Measurements from ENCODE around the gene UQCRC2.
"Not testable (repeated sequence)": the region's sequence is repeated elsewhere in the genome, so short reads cannot be mapped to it uniquely, and the experiment has no call there.

UQCRC2 gene

DNA sequence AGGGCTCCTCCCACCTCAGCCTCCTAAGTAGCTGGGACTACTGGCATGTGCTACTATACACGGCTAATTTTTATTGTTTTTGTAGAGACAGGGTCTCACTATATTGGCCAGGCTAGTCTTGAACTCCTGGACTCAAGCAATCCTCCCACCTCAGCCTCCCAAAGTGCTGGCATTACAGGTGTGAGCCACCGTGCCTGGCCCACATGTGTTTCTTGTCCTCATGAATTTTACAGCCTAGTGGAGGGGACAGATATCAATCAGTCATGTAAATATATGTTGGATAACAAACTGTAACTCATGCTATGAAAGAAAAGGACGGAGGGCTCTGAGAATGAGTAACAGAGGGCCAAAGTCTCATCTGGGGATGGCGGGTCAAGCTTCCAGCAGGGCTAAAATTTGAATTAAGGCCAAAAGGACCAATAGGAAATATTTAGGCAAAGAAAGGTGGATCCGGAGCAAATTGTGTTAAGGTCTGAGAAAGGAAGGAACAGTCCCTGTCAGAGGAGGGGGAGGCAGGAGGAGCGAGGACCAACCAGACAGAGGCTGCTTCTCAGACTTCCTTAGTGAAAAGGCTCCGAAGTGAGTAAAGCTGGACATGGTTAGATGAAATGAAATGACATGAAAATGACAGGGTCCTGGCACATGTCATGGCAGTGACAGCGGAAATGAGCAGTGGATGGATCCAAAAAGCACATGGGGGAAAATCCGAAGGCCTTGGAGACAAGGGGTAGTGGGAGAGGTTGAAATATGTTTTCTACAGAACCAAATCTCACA, 43.9 kb downstream of the UQCRC2 start:
- H3K27ac Mint-ChIP-seq = no peak overlapping the region
- no peaks in the 10 kb centered on the region for H3K9me3 Mint-ChIP-seq
- H3K36me3 Mint-ChIP-seq (ENCODE audit: low read depth) = no peaks in the 10 kb centered on the region
- no peaks in the 10 kb centered on the region for H3K27me3 Mint-ChIP-seq (ENCODE audit: low read depth)
- H3K4me3 Mint-ChIP-seq = no peak overlapping the region
- TF ChIP-seq, protein P1, sequence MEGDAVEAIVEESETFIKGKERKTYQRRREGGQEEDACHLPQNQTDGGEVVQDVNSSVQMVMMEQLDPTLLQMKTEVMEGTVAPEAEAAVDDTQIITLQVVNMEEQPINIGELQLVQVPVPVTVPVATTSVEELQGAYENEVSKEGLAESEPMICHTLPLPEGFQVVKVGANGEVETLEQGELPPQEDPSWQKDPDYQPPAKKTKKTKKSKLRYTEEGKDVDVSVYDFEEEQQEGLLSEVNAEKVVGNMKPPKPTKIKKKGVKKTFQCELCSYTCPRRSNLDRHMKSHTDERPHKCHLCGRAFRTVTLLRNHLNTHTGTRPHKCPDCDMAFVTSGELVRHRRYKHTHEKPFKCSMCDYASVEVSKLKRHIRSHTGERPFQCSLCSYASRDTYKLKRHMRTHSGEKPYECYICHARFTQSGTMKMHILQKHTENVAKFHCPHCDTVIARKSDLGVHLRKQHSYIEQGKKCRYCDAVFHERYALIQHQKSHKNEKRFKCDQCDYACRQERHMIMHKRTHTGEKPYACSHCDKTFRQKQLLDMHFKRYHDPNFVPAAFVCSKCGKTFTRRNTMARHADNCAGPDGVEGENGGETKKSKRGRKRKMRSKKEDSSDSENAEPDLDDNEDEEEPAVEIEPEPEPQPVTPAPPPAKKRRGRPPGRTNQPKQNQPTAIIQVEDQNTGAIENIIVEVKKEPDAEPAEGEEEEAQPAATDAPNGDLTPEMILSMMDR (IDR thresholded peaks at IDR 0.05; ENCODE audit: unreplicated experiment in 3 of 3) = no peak
- H3K4me1 Mint-ChIP-seq = peaks cover 8% of the 10 kb centered on the region

DNA sequence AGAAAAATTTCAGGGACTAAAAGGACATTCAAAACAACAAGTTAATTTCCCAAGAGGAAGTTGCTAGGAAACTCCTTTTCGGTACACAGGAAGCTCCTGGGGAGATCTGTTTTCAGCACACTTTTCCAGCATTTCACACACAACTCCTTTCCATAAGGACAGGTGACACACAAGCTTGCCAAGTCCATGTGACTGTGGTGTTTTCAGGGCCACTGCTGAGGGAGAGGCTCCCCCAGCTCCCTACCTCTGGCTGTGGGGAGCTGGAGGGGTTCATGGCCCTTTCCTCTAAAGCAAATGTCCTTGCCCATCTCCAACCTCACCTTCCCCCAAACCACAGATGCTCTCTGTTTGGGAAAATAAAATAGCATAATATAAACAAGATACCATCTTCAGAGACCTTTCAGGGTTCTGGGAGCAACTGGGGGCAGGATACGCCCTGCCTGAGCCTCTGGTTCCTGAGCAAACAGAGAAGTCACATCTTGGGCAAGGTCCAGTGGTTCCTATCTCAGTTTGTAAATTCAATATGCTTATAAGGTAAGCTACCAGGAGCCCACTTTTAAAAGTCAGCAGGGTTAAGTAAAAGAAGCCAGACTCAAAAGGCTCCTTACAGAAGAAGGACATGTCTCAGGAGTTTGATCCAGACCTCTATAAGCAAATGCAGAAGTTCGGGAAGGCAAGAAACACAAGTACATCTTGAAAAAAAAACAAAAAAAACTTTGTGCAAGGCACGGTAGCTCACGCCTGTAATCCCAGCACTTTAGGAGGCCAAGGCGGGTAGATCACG, 44.7 kb downstream of the UQCRC2 start:
- Mint-ChIP-seq H3K27ac (no peak overlapping the region), H3K27me3 (ENCODE audit: low read depth) (no peaks in the 10 kb centered on the region), H3K4me3 (no peak overlapping the region), H3K36me3 (ENCODE audit: low read depth) (no peaks in the 10 kb centered on the region), H3K9me3 (no peaks in the 10 kb centered on the region), H3K4me1 (peaks cover 8% of the 10 kb centered on the region)
- TF ChIP-seq, protein P1 (IDR thresholded peaks at IDR 0.05; ENCODE audit: unreplicated experiment in 3 of 3) = no peak

DNA sequence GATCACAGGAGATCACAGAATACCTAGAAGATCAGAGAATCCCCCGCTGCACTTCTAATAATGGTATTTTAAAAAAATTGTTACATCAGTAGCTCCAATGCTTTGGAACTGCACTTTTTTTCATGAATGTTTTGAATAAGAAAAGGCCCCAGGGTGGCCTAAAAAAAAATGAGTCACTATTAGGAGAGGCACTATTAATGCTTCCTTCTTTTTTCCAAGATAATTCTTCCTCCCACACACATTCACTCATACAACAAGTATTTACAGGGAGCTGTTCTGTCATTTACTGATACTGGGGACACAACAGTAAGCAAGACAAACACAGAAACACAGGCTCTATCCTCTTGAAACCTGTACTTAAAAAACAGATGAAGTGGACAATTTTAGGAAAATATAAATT, 48.4 kb downstream of the UQCRC2 start:
- H3K4me1 Mint-ChIP-seq = peaks cover 23% of the 10 kb centered on the region
- peak overlapping the region in 1 of 3 experiments; percentile 45 for H3K4me3 Mint-ChIP-seq
- no peak overlapping the region for H3K27ac Mint-ChIP-seq
- no peaks in the 10 kb centered on the region for H3K36me3 Mint-ChIP-seq (ENCODE audit: low read depth)
- TF ChIP-seq, protein P1 (IDR thresholded peaks at IDR 0.05; ENCODE audit: unreplicated experiment in 3 of 3) = no peak
- H3K27me3 Mint-ChIP-seq (ENCODE audit: low read depth) = peaks cover 15% of the 10 kb centered on the region
- H3K9me3 Mint-ChIP-seq = no peaks in the 10 kb centered on the region

DNA sequence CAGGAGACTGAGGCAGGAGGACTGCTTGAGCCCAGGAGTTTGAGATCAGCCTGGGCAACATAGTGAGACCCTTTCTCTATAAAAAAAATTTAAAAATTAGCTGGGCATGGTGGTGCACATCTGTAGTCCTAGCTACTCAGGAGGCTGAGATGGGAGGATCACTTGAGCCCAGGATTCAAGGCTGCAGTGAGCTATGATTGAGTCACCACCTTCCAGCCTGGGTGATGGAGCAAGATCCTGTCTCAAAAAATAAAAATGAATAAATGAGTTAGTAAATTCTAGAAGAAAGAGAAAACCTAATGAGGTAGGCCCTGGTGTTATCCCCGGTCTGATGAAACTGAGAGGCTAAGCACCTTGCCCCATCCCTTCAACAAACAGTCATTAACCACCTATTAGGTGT, 48.9 kb downstream of the UQCRC2 start:
- not testable (repeated sequence) for H3K4me3 Mint-ChIP-seq; H3K9me3 Mint-ChIP-seq; H3K27ac Mint-ChIP-seq; H3K36me3 Mint-ChIP-seq (ENCODE audit: low read depth)
- Mint-ChIP-seq H3K27me3 (ENCODE audit: low read depth) (peaks cover 15% of the 10 kb centered on the region), H3K4me1 (peaks cover 27% of the 10 kb centered on the region)

DNA sequence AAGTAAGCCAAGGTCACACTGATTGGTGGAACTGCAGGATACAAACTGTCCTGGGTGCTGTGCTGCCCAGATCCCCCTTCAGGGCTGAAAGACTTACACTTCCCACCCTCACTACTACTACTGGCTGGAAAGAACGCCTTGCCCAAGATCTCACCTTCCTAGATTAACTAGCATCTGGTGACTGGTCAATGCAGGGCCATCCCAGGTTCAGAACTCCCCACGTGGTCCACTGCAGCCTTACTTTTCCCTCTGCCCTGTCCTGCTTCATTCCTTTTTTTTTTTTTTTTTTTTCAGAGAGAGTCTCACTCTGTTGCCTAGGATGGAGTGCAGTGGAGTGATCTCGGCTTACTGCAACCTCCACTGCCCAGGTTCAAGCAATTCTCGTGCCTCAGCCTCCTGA, 50.0 kb downstream of the UQCRC2 start:
- Mint-ChIP-seq H3K9me3 (no peaks in the 10 kb centered on the region), H3K4me1 (peaks cover 33% of the 10 kb centered on the region), H3K4me3 (no peak overlapping the region), H3K36me3 (ENCODE audit: low read depth) (no peaks in the 10 kb centered on the region), H3K27ac (no peak overlapping the region), H3K27me3 (ENCODE audit: low read depth) (peaks cover 15% of the 10 kb centered on the region)
- TF ChIP-seq, protein P1 (IDR thresholded peaks at IDR 0.05; ENCODE audit: unreplicated experiment in 3 of 3) = no peak

DNA sequence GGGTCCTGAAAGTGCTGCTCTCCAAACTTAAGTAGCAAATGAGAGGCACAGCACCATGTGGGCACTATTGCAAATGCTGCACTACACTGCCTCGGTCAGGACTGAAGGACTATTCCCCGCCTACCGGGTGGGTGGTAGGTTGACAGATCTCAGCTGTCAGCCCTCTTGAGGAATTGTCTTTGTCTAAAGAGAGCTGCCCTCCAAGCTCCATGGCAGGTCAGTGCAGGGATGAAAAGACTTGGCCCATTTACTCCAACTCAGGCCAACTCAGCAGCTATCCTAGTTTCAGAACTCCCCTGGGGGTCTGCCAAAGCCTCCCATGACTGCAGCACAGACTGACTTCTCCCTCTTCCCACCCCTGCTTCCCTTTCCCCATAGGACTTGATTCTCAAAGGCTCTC, 51.2 kb downstream of the UQCRC2 start:
- no peaks in the 10 kb centered on the region for H3K36me3 Mint-ChIP-seq (ENCODE audit: low read depth)
- peak overlapping the region in 1 of 3 experiments; percentile 46 for H3K4me3 Mint-ChIP-seq

More for the DNA sequence above, 51.2 kb downstream of the UQCRC2 start:
- peaks cover 15% of the 10 kb centered on the region for H3K27me3 Mint-ChIP-seq (ENCODE audit: low read depth)
- TF ChIP-seq, protein P1 (IDR thresholded peaks at IDR 0.05; ENCODE audit: unreplicated experiment in 3 of 3) = no peak
- H3K4me1 Mint-ChIP-seq = peaks cover 41% of the 10 kb centered on the region
- no peak overlapping the region for H3K27ac Mint-ChIP-seq
- no peaks in the 10 kb centered on the region for H3K9me3 Mint-ChIP-seq

All from nephron (organoid).